Islet precursor cell (in vitro differentiated cells): Measurements from ENCODE around the gene PRPF19.
"Not testable (repeated sequence)": the region's sequence is repeated elsewhere in the genome, so short reads cannot be mapped to it uniquely, and the experiment has no call there.

Experiments
- DNase-seq: peaks from one replicate; pipeline ENCODE4 v3.0.0-alpha.2; 2018

PRPF19 gene

GRCh38 chr11:60921777-60922335, 15.5 kb upstream of the PRPF19 start:
- DNase-seq = no peak

- DNase-seq = no peak
Observed at GRCh38 chr11:60921259-60921658, 14.9 kb upstream of the PRPF19 start.

- no peak for DNase-seq
Observed at GRCh38 chr11:60919956-60920355, 13.6 kb upstream of the PRPF19 start.

GRCh38 chr11:60919320-60919719, 12.9 kb upstream of the PRPF19 start:
- DNase-seq = no peak

GRCh38 chr11:60918939-60919265, 12.5 kb upstream of the PRPF19 start:
- DNase-seq = no peak

GRCh38 chr11:60918251-60918938, 12.0 kb upstream of the PRPF19 start:
- no peak for DNase-seq

- no peak for DNase-seq
Observed at GRCh38 chr11:60917267-60917666, 10.9 kb upstream of the PRPF19 start.

- no peak for DNase-seq
Observed at GRCh38 chr11:60916669-60917206, 10.4 kb upstream of the PRPF19 start.

- peak; percentile 91 for DNase-seq
Observed at GRCh38 chr11:60915248-60915914, 9.0 kb upstream of the PRPF19 start.

GRCh38 chr11:60914633-60915247, 8.4 kb upstream of the PRPF19 start:
- DNase-seq = no peak

- peak; percentile 91 for DNase-seq
Observed at GRCh38 chr11:60913793-60914632, 7.6 kb upstream of the PRPF19 start, which contains the start of gene TMEM109. Gene TMEM109, plus strand, starts transcription at chr11:60914158. Its CDS starts 5,536 bp downstream, at chr11:60919694.

- no peak for DNase-seq
Observed at GRCh38 chr11:60912851-60913528, 6.6 kb upstream of the PRPF19 start.

- no peak for DNase-seq
Observed at GRCh38 chr11:60912223-60912850, 6.0 kb upstream of the PRPF19 start.

GRCh38 chr11:60910711-60911380, 4.5 kb upstream of the PRPF19 start:
- DNase-seq = no peak

GRCh38 chr11:60910281-60910687, 3.9 kb upstream of the PRPF19 start:
- no peak for DNase-seq

- DNase-seq = not testable (repeated sequence)
Observed at GRCh38 chr11:60909680-60910280, 3.4 kb upstream of the PRPF19 start.

GRCh38 chr11:60908803-60909202, 2.4 kb upstream of the PRPF19 start:
- no peak for DNase-seq

- DNase-seq = no peak
Observed at GRCh38 chr11:60905551-60906113, 753 bp downstream of the PRPF19 start.

GRCh38 chr11:60905047-60905446, 1.3 kb downstream of the PRPF19 start:
- no peak for DNase-seq

GRCh38 chr11:60902625-60903024, 3.8 kb downstream of the PRPF19 start:
- DNase-seq = no peak
